ENCODE data around the gene PTTG1.

Gene PTTG1

DNA sequence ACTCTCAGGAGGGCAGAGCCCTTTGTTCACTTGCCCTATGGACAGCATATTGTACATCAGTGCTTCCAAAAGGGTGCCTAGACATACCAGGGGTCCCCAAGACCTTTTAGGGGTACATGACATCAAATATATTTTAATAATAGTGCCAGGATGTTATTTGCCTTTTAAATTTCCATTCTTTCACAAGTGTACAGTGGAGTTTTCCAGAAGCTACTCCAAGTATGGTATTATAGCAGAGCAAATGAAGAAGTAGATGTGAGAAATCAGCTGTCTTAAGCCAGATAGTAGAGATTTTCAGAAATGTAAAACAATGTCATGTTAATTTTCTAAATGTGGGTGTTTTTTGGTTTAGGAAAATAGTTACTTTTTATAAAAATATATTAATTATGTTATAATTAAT lies 15.6 kb downstream of the PTTG1 start:
- Histone ChIP-seq H3K9ac (ENCODE audit: low read depth in 1 of 2, low read length in 2 of 2) (no peak overlapping the region), H3K4me3 (ENCODE audit: low read depth in 1 of 2, low read length in 2 of 2) (no peak overlapping the region)

GRCh38 chr5:160438316-160439204 lies 16.9 kb downstream of the PTTG1 start:
- H3K9me3 ChIP-seq (ENCODE audit: control insufficient read depth in 1 of 2, low read length in 2 of 2): no peaks in the 10 kb centered on the region
- H3K4me1 ChIP-seq (ENCODE audit: control insufficient read depth in 1 of 2, insufficient read depth in 2 of 2, low read length in 2 of 2): peaks cover 0 to 10% of the 10 kb centered on the region in 2 donors
- no peaks in the 10 kb centered on the region for H3K27me3 ChIP-seq (ENCODE audit: control insufficient read depth in 1 of 2, insufficient read depth in 2 of 2, low read length in 2 of 2)
- H3K27ac ChIP-seq (ENCODE audit: low read depth, low read length): peak overlapping the region; percentile 7
- H3K4me3 ChIP-seq (ENCODE audit: low read depth in 1 of 2, low read length in 2 of 2): peak overlapping the region; percentile 70 to 72
- H3K9ac ChIP-seq (ENCODE audit: low read depth in 1 of 2, low read length in 2 of 2): peak overlapping the region; percentile 10 to 59
- no peaks in the 10 kb centered on the region for H3K36me3 ChIP-seq (ENCODE audit: control insufficient read depth in 1 of 2, insufficient read depth in 2 of 2, low read length in 2 of 2)

More for the DNA sequence above, 15.6 kb downstream of the PTTG1 start:
- no peaks in the 10 kb centered on the region for H3K27me3 ChIP-seq (ENCODE audit: control insufficient read depth in 1 of 2, insufficient read depth in 2 of 2, low read length in 2 of 2)
- no peaks in the 10 kb centered on the region for H3K36me3 ChIP-seq (ENCODE audit: control insufficient read depth in 1 of 2, insufficient read depth in 2 of 2, low read length in 2 of 2)
- no peaks in the 10 kb centered on the region for H3K9me3 ChIP-seq (ENCODE audit: control insufficient read depth in 1 of 2, low read length in 2 of 2)
- H3K4me1 ChIP-seq (ENCODE audit: control insufficient read depth in 1 of 2, insufficient read depth in 2 of 2, low read length in 2 of 2): peaks cover 0 to 10% of the 10 kb centered on the region in 2 donors
- H3K27ac ChIP-seq (ENCODE audit: low read depth, low read length): no peak overlapping the region

DNA sequence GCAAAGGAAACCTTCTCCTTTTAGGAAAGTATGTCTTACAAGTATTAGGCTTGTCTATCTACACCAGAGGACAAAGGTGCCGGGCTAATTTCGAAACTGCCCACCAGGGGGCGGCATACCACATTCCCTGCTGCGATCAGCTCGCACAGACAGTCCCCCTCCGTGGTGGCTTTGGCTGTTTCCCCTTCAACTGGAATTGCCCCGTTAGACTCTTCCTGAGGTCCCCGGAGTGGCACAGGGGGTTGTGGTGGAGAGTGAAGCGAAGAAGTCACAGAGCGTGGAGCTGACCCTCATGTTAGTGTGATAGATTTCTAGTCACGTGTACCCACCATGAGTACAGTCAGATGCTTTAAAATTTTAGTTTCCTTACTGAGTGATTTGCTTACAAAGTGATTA lies 17.5 kb downstream of the PTTG1 start:
- Histone ChIP-seq H3K4me3 (ENCODE audit: low read depth in 1 of 2, low read length in 2 of 2) (peak overlapping the region; percentile 70 to 72), H3K27me3 (ENCODE audit: control insufficient read depth in 1 of 2, insufficient read depth in 2 of 2, low read length in 2 of 2) (no peaks in the 10 kb centered on the region), H3K9me3 (ENCODE audit: control insufficient read depth in 1 of 2, low read length in 2 of 2) (no peaks in the 10 kb centered on the region), H3K36me3 (ENCODE audit: control insufficient read depth in 1 of 2, insufficient read depth in 2 of 2, low read length in 2 of 2) (no peaks in the 10 kb centered on the region), H3K27ac (ENCODE audit: low read depth, low read length) (peak overlapping the region; percentile 7), H3K4me1 (ENCODE audit: control insufficient read depth in 1 of 2, insufficient read depth in 2 of 2, low read length in 2 of 2) (peaks cover 0 to 10% of the 10 kb centered on the region in 2 donors), H3K9ac (ENCODE audit: low read depth in 1 of 2, low read length in 2 of 2) (peak overlapping the region; percentile 10 to 59)

- no peak overlapping the region for H3K9ac ChIP-seq (ENCODE audit: low read depth in 1 of 2, low read length in 2 of 2)
- no peaks in the 10 kb centered on the region for H3K9me3 ChIP-seq (ENCODE audit: control insufficient read depth in 1 of 2, low read length in 2 of 2)
- no peaks in the 10 kb centered on the region for H3K27me3 ChIP-seq (ENCODE audit: control insufficient read depth in 1 of 2, insufficient read depth in 2 of 2, low read length in 2 of 2)
- H3K27ac ChIP-seq (ENCODE audit: low read depth, low read length): no peak overlapping the region
- no peak overlapping the region for H3K4me3 ChIP-seq (ENCODE audit: low read depth in 1 of 2, low read length in 2 of 2)
- H3K36me3 ChIP-seq (ENCODE audit: control insufficient read depth in 1 of 2, insufficient read depth in 2 of 2, low read length in 2 of 2): no peaks in the 10 kb centered on the region
- peaks cover 0 to 10% of the 10 kb centered on the region in 2 donors for H3K4me1 ChIP-seq (ENCODE audit: control insufficient read depth in 1 of 2, insufficient read depth in 2 of 2, low read length in 2 of 2)
These were observed 19.7 kb downstream of the PTTG1 start for GRCh38 chr5:160441311-160441781.

GRCh38 chr5:160442824-160443431 lies 21.3 kb downstream of the PTTG1 start:
- H3K4me3 ChIP-seq (ENCODE audit: low read depth in 1 of 2, low read length in 2 of 2): no peak overlapping the region
- H3K4me1 ChIP-seq (ENCODE audit: control insufficient read depth in 1 of 2, insufficient read depth in 2 of 2, low read length in 2 of 2): peaks cover 0 to 10% of the 10 kb centered on the region in 2 donors
- no peaks in the 10 kb centered on the region for H3K36me3 ChIP-seq (ENCODE audit: control insufficient read depth in 1 of 2, insufficient read depth in 2 of 2, low read length in 2 of 2)
- no peak overlapping the region for H3K27ac ChIP-seq (ENCODE audit: low read depth, low read length)
- no peaks in the 10 kb centered on the region for H3K9me3 ChIP-seq (ENCODE audit: control insufficient read depth in 1 of 2, low read length in 2 of 2)
- no peaks in the 10 kb centered on the region for H3K27me3 ChIP-seq (ENCODE audit: control insufficient read depth in 1 of 2, insufficient read depth in 2 of 2, low read length in 2 of 2)
- H3K9ac ChIP-seq (ENCODE audit: low read depth in 1 of 2, low read length in 2 of 2): no peak overlapping the region

GRCh38 chr5:160444407-160444806 lies 22.8 kb downstream of the PTTG1 start:
- Histone ChIP-seq H3K9me3 (ENCODE audit: control insufficient read depth in 1 of 2, low read length in 2 of 2) (no peaks in the 10 kb centered on the region), H3K4me1 (ENCODE audit: control insufficient read depth in 1 of 2, insufficient read depth in 2 of 2, low read length in 2 of 2) (no peaks in the 10 kb centered on the region), H3K27ac (ENCODE audit: low read depth, low read length) (no peak overlapping the region), H3K27me3 (ENCODE audit: control insufficient read depth in 1 of 2, insufficient read depth in 2 of 2, low read length in 2 of 2) (no peaks in the 10 kb centered on the region), H3K4me3 (ENCODE audit: low read depth in 1 of 2, low read length in 2 of 2) (no peak overlapping the region), H3K36me3 (ENCODE audit: control insufficient read depth in 1 of 2, insufficient read depth in 2 of 2, low read length in 2 of 2) (no peaks in the 10 kb centered on the region), H3K9ac (ENCODE audit: low read depth in 1 of 2, low read length in 2 of 2) (no peak overlapping the region)

GRCh38 chr5:160445132-160445531 lies 23.5 kb downstream of the PTTG1 start:
- Histone ChIP-seq H3K9ac (ENCODE audit: low read depth in 1 of 2, low read length in 2 of 2) (no peak overlapping the region), H3K4me1 (ENCODE audit: control insufficient read depth in 1 of 2, insufficient read depth in 2 of 2, low read length in 2 of 2) (no peaks in the 10 kb centered on the region), H3K4me3 (ENCODE audit: low read depth in 1 of 2, low read length in 2 of 2) (no peak overlapping the region), H3K36me3 (ENCODE audit: control insufficient read depth in 1 of 2, insufficient read depth in 2 of 2, low read length in 2 of 2) (no peaks in the 10 kb centered on the region), H3K27me3 (ENCODE audit: control insufficient read depth in 1 of 2, insufficient read depth in 2 of 2, low read length in 2 of 2) (no peaks in the 10 kb centered on the region), H3K27ac (ENCODE audit: low read depth, low read length) (no peak overlapping the region), H3K9me3 (ENCODE audit: control insufficient read depth in 1 of 2, low read length in 2 of 2) (no peaks in the 10 kb centered on the region)

- H3K9ac ChIP-seq (ENCODE audit: low read depth in 1 of 2, low read length in 2 of 2): no peak overlapping the region
- H3K4me3 ChIP-seq (ENCODE audit: low read depth in 1 of 2, low read length in 2 of 2): no peak overlapping the region
- H3K9me3 ChIP-seq (ENCODE audit: control insufficient read depth in 1 of 2, low read length in 2 of 2): no peaks in the 10 kb centered on the region
- H3K27ac ChIP-seq (ENCODE audit: low read depth, low read length): no peak overlapping the region
- H3K27me3 ChIP-seq (ENCODE audit: control insufficient read depth in 1 of 2, insufficient read depth in 2 of 2, low read length in 2 of 2): no peaks in the 10 kb centered on the region
- H3K36me3 ChIP-seq (ENCODE audit: control insufficient read depth in 1 of 2, insufficient read depth in 2 of 2, low read length in 2 of 2): no peaks in the 10 kb centered on the region
- no peaks in the 10 kb centered on the region for H3K4me1 ChIP-seq (ENCODE audit: control insufficient read depth in 1 of 2, insufficient read depth in 2 of 2, low read length in 2 of 2)
These were observed 24.1 kb downstream of the PTTG1 start for GRCh38 chr5:160445751-160446150.

DNA sequence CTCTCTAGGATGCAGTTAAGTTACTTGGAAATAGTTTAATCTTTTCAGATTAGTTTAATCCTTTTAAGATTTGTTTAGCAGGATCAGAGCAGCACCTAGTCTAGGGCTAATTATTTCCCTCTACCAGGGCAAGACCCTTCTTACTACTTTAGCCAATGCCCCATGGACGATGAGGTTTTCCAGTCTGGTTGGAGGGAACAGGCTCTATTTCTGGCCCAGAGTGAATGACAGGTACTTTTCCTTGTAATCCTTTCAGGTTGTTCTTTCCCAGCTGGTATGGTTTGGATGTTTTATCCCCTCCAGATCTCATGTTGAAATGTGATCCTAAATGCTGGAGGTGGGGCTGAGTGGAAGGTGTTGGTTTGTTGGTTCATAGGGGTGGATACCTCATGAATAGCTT lies 27.2 kb downstream of the PTTG1 start:
- no peaks in the 10 kb centered on the region for H3K27me3 ChIP-seq (ENCODE audit: control insufficient read depth in 1 of 2, insufficient read depth in 2 of 2, low read length in 2 of 2)
- H3K4me3 ChIP-seq (ENCODE audit: low read depth in 1 of 2, low read length in 2 of 2): no peak overlapping the region
- H3K9me3 ChIP-seq (ENCODE audit: control insufficient read depth in 1 of 2, low read length in 2 of 2): no peaks in the 10 kb centered on the region
- H3K4me1 ChIP-seq (ENCODE audit: control insufficient read depth in 1 of 2, insufficient read depth in 2 of 2, low read length in 2 of 2): no peaks in the 10 kb centered on the region
- H3K9ac ChIP-seq (ENCODE audit: low read depth in 1 of 2, low read length in 2 of 2): no peak overlapping the region
- no peaks in the 10 kb centered on the region for H3K36me3 ChIP-seq (ENCODE audit: control insufficient read depth in 1 of 2, insufficient read depth in 2 of 2, low read length in 2 of 2)
- no peak overlapping the region for H3K27ac ChIP-seq (ENCODE audit: low read depth, low read length)

DNA sequence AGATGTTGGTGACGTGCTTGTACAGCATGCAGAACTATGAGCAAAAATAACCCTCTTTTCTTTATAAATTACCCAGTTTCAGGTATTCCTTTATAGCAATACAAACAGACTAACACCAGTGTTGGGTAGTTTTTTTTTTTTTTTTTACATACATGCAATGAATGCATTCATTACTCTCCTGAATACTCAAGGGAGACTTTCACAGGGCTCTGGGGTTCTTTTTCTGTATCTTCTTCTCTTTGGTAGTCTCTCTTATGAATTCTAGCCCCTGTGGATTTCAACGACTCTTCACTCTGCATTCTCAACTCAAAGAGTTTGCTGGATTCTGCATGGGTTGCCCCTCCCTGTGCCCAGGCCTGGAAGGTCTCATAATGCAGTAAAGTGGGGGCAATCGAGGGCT lies 27.8 kb downstream of the PTTG1 start:
- Histone ChIP-seq H3K36me3 (ENCODE audit: control insufficient read depth in 1 of 2, insufficient read depth in 2 of 2, low read length in 2 of 2) (no peaks in the 10 kb centered on the region), H3K4me1 (ENCODE audit: control insufficient read depth in 1 of 2, insufficient read depth in 2 of 2, low read length in 2 of 2) (no peaks in the 10 kb centered on the region), H3K27me3 (ENCODE audit: control insufficient read depth in 1 of 2, insufficient read depth in 2 of 2, low read length in 2 of 2) (no peaks in the 10 kb centered on the region), H3K4me3 (ENCODE audit: low read depth in 1 of 2, low read length in 2 of 2) (no peak overlapping the region), H3K9me3 (ENCODE audit: control insufficient read depth in 1 of 2, low read length in 2 of 2) (no peaks in the 10 kb centered on the region), H3K9ac (ENCODE audit: low read depth in 1 of 2, low read length in 2 of 2) (no peak overlapping the region), H3K27ac (ENCODE audit: low read depth, low read length) (no peak overlapping the region)
